GM19328 (cell line): ENCODE data around the gene THAP12.

Experiments
- ATAC-seq: cut with Tn5 transposase; IDR thresholded peaks from one replicate; pipeline ENCODE4 v1.9.1; 2021; ENCODE audit warnings: mild to moderate bottlenecking, moderate library complexity; ENCODE audit not compliant: unreplicated experiment

THAP12 gene

GRCh38 chr11:76380159-76380976, 564 bp downstream of the THAP12 start:
- peak; percentile 10 for ATAC-seq

GRCh38 chr11:76379807-76380158, 1.1 kb downstream of the THAP12 start:
- ATAC-seq, result no peak

GRCh38 chr11:76376746-76377558, 4.0 kb downstream of the THAP12 start:
- ATAC-seq, result no peak

- no peak for ATAC-seq
Observed at GRCh38 chr11:76371170-76371569, 9.8 kb downstream of the THAP12 start.

GRCh38 chr11:76369406-76369805, 11.5 kb downstream of the THAP12 start:
- ATAC-seq, result no peak

- no peak for ATAC-seq
Observed at GRCh38 chr11:76368490-76368889, 12.4 kb downstream of the THAP12 start.

- ATAC-seq, result no peak
Observed at GRCh38 chr11:76365038-76365679, 15.8 kb downstream of the THAP12 start.

GRCh38 chr11:76362716-76363115, 18.2 kb downstream of the THAP12 start:
- ATAC-seq, result no peak

GRCh38 chr11:76361776-76362175, 19.2 kb downstream of the THAP12 start:
- ATAC-seq, result no peak

- ATAC-seq, result no peak
Observed at GRCh38 chr11:76361374-76361773, 19.6 kb downstream of the THAP12 start.

- no peak for ATAC-seq
Observed at GRCh38 chr11:76355172-76355571, 25.8 kb downstream of the THAP12 start.

- ATAC-seq, result no peak
Observed at GRCh38 chr11:76348348-76348747, 32.6 kb downstream of the THAP12 start.

- ATAC-seq, result no peak
Observed at GRCh38 chr11:76347466-76347865, 33.5 kb downstream of the THAP12 start.

- ATAC-seq, result no peak
Observed at GRCh38 chr11:76339221-76339620, 41.7 kb downstream of the THAP12 start.

GRCh38 chr11:76337923-76338322, 43.0 kb downstream of the THAP12 start:
- no peak for ATAC-seq

GRCh38 chr11:76337469-76337868, 43.5 kb downstream of the THAP12 start:
- ATAC-seq, result no peak

- no peak for ATAC-seq
Observed at GRCh38 chr11:76336597-76336996, 44.3 kb downstream of the THAP12 start.

GRCh38 chr11:76335842-76336241, 45.1 kb downstream of the THAP12 start:
- no peak for ATAC-seq

- no peak for ATAC-seq
Observed at GRCh38 chr11:76334826-76335389, 46.0 kb downstream of the THAP12 start.

- ATAC-seq, result no peak
Observed at GRCh38 chr11:76330651-76331050, 50.3 kb downstream of the THAP12 start.

- ATAC-seq, result no peak
Observed at GRCh38 chr11:76329983-76330382, 50.9 kb downstream of the THAP12 start.
